ENCODE measurements around the gene UGDH.

GRCh38 chr4:39486221-39486804 is 40.9 kb downstream of the UGDH start:
- TF ChIP-seq POLR2A (IDR thresholded peaks at IDR 0.05; ENCODE audit: extremely low read depth, insufficient read length) (no peak), MAX (IDR thresholded peaks at IDR 0.05; ENCODE audit: low read depth, low read length) (no peak), CTCF (IDR thresholded peaks at IDR 0.05; ENCODE audit: low read depth, low read length) (no peak), MYC (IDR thresholded peaks at IDR 0.05; ENCODE audit: low read depth, low read length) (no peak)
